GM21381 (cell line): ENCODE results near the gene ANAPC1.
"Not testable (repeated sequence)": the region's sequence is repeated elsewhere in the genome, so short reads cannot be mapped to it uniquely, and the experiment has no call there.

ENCODE experiments used
- ATAC-seq: cut with Tn5 transposase; IDR thresholded peaks from one replicate; pipeline ENCODE4 v1.9.1; 2021; ENCODE audit warnings: mild to moderate bottlenecking, moderate library complexity; ENCODE audit not compliant: unreplicated experiment

ANAPC1 gene

GRCh38 chr2:111812970-111813622, 70.9 kb downstream of the ANAPC1 start:
- ATAC-seq, result not testable (repeated sequence)

- ATAC-seq, result not testable (repeated sequence)
Measured at GRCh38 chr2:111790633-111791032, 93.4 kb downstream of the ANAPC1 start.

- not testable (repeated sequence) for ATAC-seq
Measured at GRCh38 chr2:111784081-111784480, 99.9 kb downstream of the ANAPC1 start.

- ATAC-seq, result not testable (repeated sequence)
Measured at GRCh38 chr2:111782195-111782594, 101.8 kb downstream of the ANAPC1 start.

GRCh38 chr2:111781443-111782094, 102.4 kb downstream of the ANAPC1 start:
- not testable (repeated sequence) for ATAC-seq

GRCh38 chr2:111777155-111777554, 106.8 kb downstream of the ANAPC1 start:
- not testable (repeated sequence) for ATAC-seq

GRCh38 chr2:111776296-111776695, 107.7 kb downstream of the ANAPC1 start:
- ATAC-seq, result not testable (repeated sequence)

- not testable (repeated sequence) for ATAC-seq
Measured at GRCh38 chr2:111772180-111772579, 111.8 kb downstream of the ANAPC1 start.

- ATAC-seq, result not testable (repeated sequence)
Measured at GRCh38 chr2:111770916-111771658, 112.9 kb downstream of the ANAPC1 start.

GRCh38 chr2:111768266-111769190, 115.5 kb downstream of the ANAPC1 start:
- ATAC-seq, result not testable (repeated sequence)

- not testable (repeated sequence) for ATAC-seq
Measured at GRCh38 chr2:111767087-111767486, 116.9 kb downstream of the ANAPC1 start.

- not testable (repeated sequence) for ATAC-seq
Measured at GRCh38 chr2:111766295-111766694, 117.7 kb downstream of the ANAPC1 start.

- ATAC-seq, result not testable (repeated sequence)
Measured at GRCh38 chr2:111764151-111764550, 119.8 kb downstream of the ANAPC1 start.

GRCh38 chr2:111760697-111761284, 123.2 kb downstream of the ANAPC1 start:
- ATAC-seq, result not testable (repeated sequence)

- not testable (repeated sequence) for ATAC-seq
Measured at GRCh38 chr2:111752533-111752932, 131.5 kb downstream of the ANAPC1 start.

- not testable (repeated sequence) for ATAC-seq
Measured at GRCh38 chr2:111750641-111751040, 133.4 kb downstream of the ANAPC1 start.

GRCh38 chr2:111748429-111748828, 135.6 kb downstream of the ANAPC1 start:
- not testable (repeated sequence) for ATAC-seq

- ATAC-seq, result peak; percentile 85
Measured at GRCh38 chr2:111747410-111748115, 136.4 kb downstream of the ANAPC1 start.

- ATAC-seq, result not testable (repeated sequence)
Measured at GRCh38 chr2:111744751-111745150, 139.2 kb downstream of the ANAPC1 start.
